DND-41 (cell line): ENCODE data around the gene MRPL1.

Source experiments
- CTCF ChIP-seq: IDR thresholded peaks from 2 replicates; pipeline ENCODE4 v1.5.1; 2012; ENCODE audit warnings: borderline replicate concordance, low read length, moderate library complexity, mild to moderate bottlenecking; ENCODE audit not compliant: poor library complexity, severe bottlenecking; ENCODE audit errors: extremely low read depth
- EZH2 ChIP-seq: IDR thresholded peaks from 3 replicates; pipeline ENCODE4 v1.6.1; 2012; ENCODE audit warnings: borderline replicate concordance, low read depth, mild to moderate bottlenecking, moderate library complexity, low read length, inconsistent platforms; ENCODE audit not compliant: severe bottlenecking

GRCh38 chr4:77819404-77819842 is 43.2 kb upstream of the MRPL1 start:
- TF ChIP-seq EZH2 (no peak), CTCF (no peak)
